Tibial nerve (tissue), 4 donors: Measurements from ENCODE around the gene SYNE4. TPM values are rescaled to one million over a fixed set of nuclear protein-coding genes. Genes with fewer than 3 reads are reported as not detected.

Experiments used
- DNase-seq, 2 donors: peaks; one replicate each; pipeline ENCODE4 v3.0.0-alpha.2; 2019; ENCODE audit warnings: low spot score in 2 of 2
- H3K27ac ChIP-seq, 4 donors: fragments of 200-600 bp; sonication (generic) in 3 of 4; one replicate each; pipeline ENCODE4 v1.5.1; 2017 to 2019; ENCODE audit warnings: mild to moderate bottlenecking in 1 of 4
- H3K27me3 ChIP-seq, 2 donors: fragments of 200-600 bp; sonication (generic) in 1 of 2; one replicate each; pipeline versions ENCODE4 v1.5.1 to v1.6.0; 2017 to 2019
- H3K36me3 ChIP-seq, 3 donors: fragments of 200-600 bp; sonication (generic); one replicate each; pipeline ENCODE4 v1.5.1; 2018 to 2019
- H3K4me1 ChIP-seq, 4 donors: fragments of 200-600 bp; sonication (generic) in 3 of 4; one replicate each; pipeline ENCODE4 v1.5.1; 2017 to 2019
- H3K4me3 ChIP-seq, 4 donors: fragments of 200-600 bp; sonication (generic) in 3 of 4; one replicate each; pipeline ENCODE4 v1.5.1; 2017 to 2019; ENCODE audit warnings: mild to moderate bottlenecking in 1 of 4, moderate library complexity in 1 of 4
- H3K9me3 ChIP-seq, 4 donors: fragments of 200-600 bp; sonication (generic) in 3 of 4; one replicate each; pipeline ENCODE4 v1.5.1; 2017 to 2019
- CTCF ChIP-seq, 5 experiments: fragments of 200-600 bp in 3 of 5; fragments of 450-650 bp in 2 of 5; sonication (generic) in 3 of 5; IDR thresholded peaks; one replicate each; pipeline ENCODE4 v1.5.1; 2016 to 2019; ENCODE audit warnings: antibody characterized with exemption in 5 of 5, mild to moderate bottlenecking in 3 of 5, moderate library complexity in 2 of 5
- EP300 ChIP-seq, 2 donors: sonication (generic); formaldehyde crosslinking; IDR thresholded peaks; one replicate each; pipeline ENCODE4 v1.6.1; 2017; ENCODE audit warnings: antibody characterized with exemption in 2 of 2, mild to moderate bottlenecking in 1 of 2
- POLR2A ChIP-seq, 2 donors: fragments of 450-650 bp; IDR thresholded peaks; one replicate each; pipeline ENCODE4 v1.6.1; 2017; ENCODE audit warnings: antibody characterized with exemption in 2 of 2, mild to moderate bottlenecking in 2 of 2, moderate library complexity in 2 of 2
- WGBS, 2 donors: methylation state at CpG; one replicate each; pipeline ENCODE4 v1.1.5; 2018; 5-methylcytosine and 5-hydroxymethylcytosine counted together
- total RNA-seq, 4 donors: library from RNA; depleted of rRNA; stranded (reverse); fragments of >200 nt; gene quantifications; one replicate each; pipeline ENCODE4 v1.1.0, GENCODE V29; 2016

The SYNE4 gene
- total RNA-seq, 4 donors from 2014 or later, result 0.21 to 2.1 (median 0.98) TPM; not detected in 1

GRCh38 chr19:35975608-35976214 lies 32.9 kb downstream of the SYNE4 start:
- WGBS, 2 donors, result 29 to 41% methylated on average over 5 of the region's 5 CpGs

DNA sequence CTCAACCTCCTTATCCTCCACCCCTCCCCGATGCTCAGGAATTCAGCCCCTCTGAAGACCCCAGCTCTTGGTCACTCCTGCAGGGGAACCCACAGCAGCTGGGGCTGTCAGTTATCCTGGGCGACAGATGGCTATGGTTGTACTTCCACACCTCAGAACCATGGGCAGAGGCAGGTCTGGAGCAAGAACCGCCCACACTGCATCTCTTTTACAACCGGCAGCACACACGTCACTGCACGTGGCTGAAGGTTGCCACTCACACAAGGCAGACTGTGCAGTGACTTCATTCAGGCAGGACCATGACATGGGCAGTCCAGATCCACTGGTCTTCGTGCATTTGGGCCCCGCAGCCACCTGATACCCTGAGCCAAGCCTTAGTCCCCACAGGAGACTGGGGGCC lies 35.1 kb downstream of the SYNE4 start:
- Histone ChIP-seq H3K27ac (no peak overlapping the region), H3K4me3 (no peak overlapping the region), H3K4me1 (no peaks in the 10 kb centered on the region), H3K27me3 (peaks cover 0 to 14% of the 10 kb centered on the region in 2 donors), H3K9me3 (no peaks in the 10 kb centered on the region), H3K36me3 (no peaks in the 10 kb centered on the region)
- WGBS, 2 donors, result 33 to 38% methylated on average over 8 of the region's 8 CpGs
- DNase-seq, result no peak
- TF ChIP-seq POLR2A (IDR thresholded peaks at IDR 0.05), result no peak
- TF ChIP-seq CTCF (IDR thresholded peaks at IDR 0.05), result no peak
- TF ChIP-seq EP300 (IDR thresholded peaks at IDR 0.05), result no peak

More at GRCh38 chr19:35975608-35976214, 32.9 kb downstream of the SYNE4 start:
- H3K27me3 ChIP-seq, result peaks cover 0 to 26% of the 10 kb centered on the region in 2 donors
- H3K4me3 ChIP-seq, result no peak overlapping the region
- H3K9me3 ChIP-seq, result no peaks in the 10 kb centered on the region
- no peak overlapping the region for H3K27ac ChIP-seq
- TF ChIP-seq CTCF (IDR thresholded peaks at IDR 0.05) (no peak), EP300 (IDR thresholded peaks at IDR 0.05) (no peak), POLR2A (IDR thresholded peaks at IDR 0.05) (no peak)
- no peak for DNase-seq
- no peaks in the 10 kb centered on the region for H3K36me3 ChIP-seq
- H3K4me1 ChIP-seq, result no peaks in the 10 kb centered on the region

DNA sequence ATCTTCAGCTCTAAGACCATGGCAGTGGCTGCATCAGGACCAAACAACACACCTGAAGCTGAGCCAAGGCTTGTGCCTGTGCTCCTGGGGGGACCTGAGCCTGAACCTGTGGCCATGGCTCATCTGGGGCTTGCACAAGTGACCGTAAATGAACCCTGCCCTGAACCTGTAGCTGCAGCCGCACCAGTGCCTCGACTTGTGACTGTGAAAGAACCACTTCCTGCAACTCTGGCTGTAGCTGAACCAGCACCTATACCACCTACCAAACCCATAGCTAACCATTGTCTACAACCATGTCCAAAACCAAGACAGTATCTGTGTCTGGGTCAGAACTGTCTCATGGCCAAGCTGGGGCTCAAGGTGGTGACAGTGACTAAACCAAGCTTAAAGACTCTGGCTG lies 41.8 kb downstream of the SYNE4 start:
- H3K4me1 ChIP-seq, result no peaks in the 10 kb centered on the region
- no peak overlapping the region for H3K4me3 ChIP-seq
- WGBS, 2 donors, result 88 to 90% methylated on average over 3 of the region's 3 CpGs
- no peak for TF ChIP-seq EP300 (IDR thresholded peaks at IDR 0.05)
- no peak for TF ChIP-seq POLR2A (IDR thresholded peaks at IDR 0.05)
- no peak for TF ChIP-seq CTCF (IDR thresholded peaks at IDR 0.05)
- H3K27ac ChIP-seq, result no peak overlapping the region
- no peak for DNase-seq
- no peaks in the 10 kb centered on the region for H3K9me3 ChIP-seq
- peaks cover 0 to 11% of the 10 kb centered on the region in 2 donors for H3K27me3 ChIP-seq
- no peaks in the 10 kb centered on the region for H3K36me3 ChIP-seq

- 3 to 9% methylated on average over 9 of the region's 9 CpGs for WGBS, 2 donors
- Histone ChIP-seq H3K4me1 (peaks cover 0 to 14% (median 0%) of the 10 kb centered on the region in 4 donors), H3K4me3 (no peak overlapping the region), H3K27me3 (peaks cover 2 to 44% of the 10 kb centered on the region in 2 donors), H3K27ac (no peak overlapping the region), H3K9me3 (no peaks in the 10 kb centered on the region), H3K36me3 (no peaks in the 10 kb centered on the region)
- DNase-seq, result no peak
- TF ChIP-seq POLR2A (IDR thresholded peaks at IDR 0.05) (no peak), CTCF (IDR thresholded peaks at IDR 0.05) (no peak), EP300 (IDR thresholded peaks at IDR 0.05) (no peak)
Measured at GRCh38 chr19:35963514-35963913, 45.1 kb downstream of the SYNE4 start.

- Histone ChIP-seq H3K27ac (no peak overlapping the region), H3K36me3 (no peaks in the 10 kb centered on the region), H3K27me3 (peaks cover 2 to 49% of the 10 kb centered on the region in 2 donors), H3K9me3 (no peaks in the 10 kb centered on the region), H3K4me3 (no peak overlapping the region), H3K4me1 (peaks cover 0 to 14% (median 0%) of the 10 kb centered on the region in 4 donors)
- DNase-seq, result no peak
- 83 to 86% methylated on average over 7 of the region's 7 CpGs for WGBS, 2 donors
- TF ChIP-seq POLR2A (IDR thresholded peaks at IDR 0.05), result no peak
Measured at GRCh38 chr19:35960432-35960972, 48.1 kb downstream of the SYNE4 start.
